Urothelium cell line (cell line): ENCODE data around the gene LAIR2.
A peak's percentile ranks its signal among the peaks of the same experiment; 100 is the strongest.

ENCODE experiments used
- DNase-seq: peaks from one replicate; pipeline ENCODE4 v3.0.0; 2011; ENCODE audit warnings: low spot score, mixed read lengths
- FAIRE-seq: peaks from 2 replicates; lab custom pipeline; 2011; peaks lifted over from hg19 to GRCh38; lab: Jason Lieb, UNC

LAIR2 gene

DNA sequence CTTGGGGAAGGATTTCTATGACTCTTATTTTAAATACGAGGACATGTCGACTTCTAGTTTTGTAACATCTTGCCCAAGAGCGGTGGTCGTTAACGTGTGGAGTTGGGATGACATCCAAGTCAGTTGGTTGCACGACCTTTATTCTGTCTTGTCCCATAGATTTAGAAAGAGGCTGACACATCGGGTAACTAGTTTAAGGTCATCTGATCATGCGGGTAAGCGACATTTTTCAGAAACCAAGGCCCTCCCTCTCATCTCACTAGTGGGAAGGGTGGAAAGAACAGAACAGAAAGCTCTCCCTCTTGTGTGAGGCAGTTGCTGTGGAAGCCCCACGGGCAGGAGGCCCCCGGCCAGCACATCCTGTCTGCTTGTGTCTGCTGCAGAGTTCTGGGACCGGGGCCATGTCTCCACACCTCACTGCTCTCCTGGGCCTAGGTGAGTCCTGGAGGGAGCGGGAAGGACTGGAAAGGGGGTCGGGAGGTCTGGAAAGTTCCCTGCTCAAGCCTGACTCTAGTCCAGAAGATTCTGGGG is at the start of gene LAIR2:
Gene LAIR2 (plus strand): TSS at position 314 of the 531 bp plus-strand sequence. CDS start 88 bp downstream, at position 402.
- DNase-seq: no peak

GRCh38 chr19:54453921-54454780 is 48.5 kb upstream of the LAIR2 start:
- no peak for DNase-seq
- FAIRE-seq: no peak

More for the DNA sequence above, at the start of gene LAIR2:
- FAIRE-seq: no peak

GRCh38 chr19:54454781-54455675 is 47.6 kb upstream of the LAIR2 start:
- DNase-seq (no peak), FAIRE-seq (no peak)

DNA sequence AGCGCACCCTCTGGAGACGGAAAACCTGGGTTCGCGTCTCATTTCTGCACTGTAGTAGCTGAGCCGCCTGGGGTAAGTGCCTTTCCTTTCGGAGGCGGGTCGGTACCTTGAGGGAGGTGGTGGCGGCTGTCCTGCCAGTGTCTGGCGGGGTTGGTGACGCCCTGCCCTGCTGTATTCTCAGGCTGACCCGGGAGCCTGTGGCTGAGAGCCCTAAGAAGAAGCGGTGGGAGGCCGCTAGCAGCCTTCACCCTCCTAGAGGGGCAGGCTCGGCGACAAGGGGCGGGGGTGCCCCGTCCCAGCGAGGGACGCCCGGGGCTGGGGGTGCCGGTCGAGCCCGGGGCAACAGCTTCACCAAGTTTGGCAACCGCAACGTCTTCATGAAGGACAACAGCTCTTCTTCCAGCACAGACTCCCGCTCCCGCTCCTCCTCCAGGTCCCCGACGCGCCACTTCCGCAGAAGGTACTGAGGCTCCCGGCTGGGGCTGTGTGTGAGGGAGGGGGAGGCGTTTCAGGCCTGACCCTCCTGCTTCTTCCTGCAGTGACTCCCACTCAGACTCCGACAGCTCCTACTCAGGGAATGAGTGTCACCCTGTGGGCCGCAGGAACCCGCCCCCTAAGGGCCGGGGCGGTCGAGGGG is 46.7 kb upstream of the LAIR2 start:
- DNase-seq: no peak
- no peak for FAIRE-seq

DNA sequence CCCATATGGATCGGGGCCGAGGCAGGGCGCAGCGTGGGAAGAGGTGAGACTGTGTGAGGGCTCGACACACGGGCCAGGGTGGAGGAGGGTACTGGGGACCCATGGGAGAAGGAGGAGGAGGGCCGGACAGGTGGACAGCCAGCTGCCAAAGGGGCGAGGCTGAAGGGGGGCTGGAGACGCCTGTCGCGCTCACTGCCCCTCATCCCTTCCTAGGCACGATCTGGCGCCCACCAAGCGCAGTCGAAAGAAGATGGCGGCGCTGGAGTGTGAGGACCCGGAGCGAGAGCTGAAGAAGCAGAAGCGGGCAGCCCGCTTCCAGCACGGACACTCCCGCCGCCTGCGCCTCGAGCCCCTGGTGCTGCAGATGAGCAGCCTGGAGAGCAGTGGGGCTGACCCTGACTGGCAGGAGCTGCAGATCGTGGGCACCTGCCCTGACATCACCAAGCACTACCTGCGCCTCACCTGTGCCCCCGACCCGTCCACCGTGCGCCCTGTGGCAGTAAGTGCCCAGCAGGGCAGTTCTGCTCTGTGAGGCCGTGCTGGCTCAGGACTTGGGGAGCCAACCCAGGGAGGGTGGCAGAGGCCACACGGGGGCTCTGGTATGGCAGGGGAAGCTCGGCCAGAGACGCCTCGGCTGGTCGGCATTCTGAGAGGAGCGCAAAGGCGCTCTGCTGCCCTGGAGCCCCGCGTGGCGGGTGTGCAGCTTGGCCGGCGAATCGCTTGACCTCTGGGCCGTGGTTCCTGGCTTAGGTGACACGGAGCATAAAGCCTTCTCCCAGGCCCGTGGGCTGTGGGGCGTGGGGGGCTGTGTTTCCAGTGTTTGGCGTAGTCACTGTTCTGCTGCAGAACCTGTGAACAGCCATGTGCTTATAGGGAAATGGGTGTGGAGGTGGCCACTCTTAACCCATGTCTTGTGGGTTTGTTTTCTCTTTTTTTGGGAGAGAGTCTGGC is 45.9 kb upstream of the LAIR2 start:
- no peak for DNase-seq
- FAIRE-seq: no peak

GRCh38 chr19:54457773-54458647 is 44.6 kb upstream of the LAIR2 start:
- DNase-seq (no peak), FAIRE-seq (no peak)

GRCh38 chr19:54458648-54459281 is 43.9 kb upstream of the LAIR2 start:
- FAIRE-seq: no peak
- DNase-seq: no peak

DNA sequence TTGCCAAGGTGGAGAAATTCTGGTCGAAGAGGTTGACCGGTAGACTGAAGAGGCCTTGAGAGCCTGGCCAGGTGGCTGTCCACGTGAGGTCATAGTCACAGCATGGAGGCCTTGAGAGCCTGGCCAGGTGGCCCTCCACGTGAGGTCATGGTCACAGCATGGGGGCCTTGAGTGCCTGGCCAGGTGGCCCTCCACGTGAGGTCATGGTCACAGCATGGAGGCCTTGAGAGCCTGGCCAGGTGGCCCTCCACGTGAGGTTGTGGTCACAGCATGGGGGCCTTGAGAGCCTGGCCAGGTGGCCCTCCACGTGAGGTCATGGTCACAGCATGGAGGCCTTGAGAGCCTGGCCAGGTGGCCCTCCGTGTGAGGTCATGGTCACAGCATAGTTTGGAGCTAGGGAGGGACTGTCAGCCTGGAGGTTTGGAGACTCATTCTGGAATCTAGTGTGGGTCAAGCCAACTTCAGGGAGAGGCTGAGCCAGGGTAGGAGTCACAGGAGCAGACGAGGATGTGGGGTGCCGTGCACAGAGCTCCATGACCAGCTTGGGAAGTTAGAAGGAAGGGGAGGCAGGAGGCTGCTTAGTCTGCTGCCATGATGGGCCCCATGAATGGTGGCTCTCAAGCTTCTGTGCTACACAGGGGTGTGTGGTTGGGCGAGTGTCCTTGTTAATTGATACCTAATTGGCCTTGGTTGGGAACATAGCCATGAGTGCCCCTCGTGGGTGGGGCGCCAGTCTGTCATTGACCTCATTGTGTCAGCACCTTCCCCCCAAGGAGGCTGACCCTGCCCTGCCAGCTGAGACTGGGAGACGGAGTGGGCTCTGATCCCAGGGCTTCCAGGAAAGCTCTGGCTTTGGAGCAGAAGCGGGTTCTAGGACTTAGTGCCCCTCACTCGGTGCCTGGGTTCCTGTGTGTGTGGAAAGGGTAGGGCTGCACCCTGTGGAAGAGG is 43.1 kb upstream of the LAIR2 start:
- FAIRE-seq (no peak), DNase-seq (no peak)

GRCh38 chr19:54460230-54461005 is 42.2 kb upstream of the LAIR2 start:
- DNase-seq (no peak), FAIRE-seq (no peak)

GRCh38 chr19:54461210-54461609 is 41.4 kb upstream of the LAIR2 start:
- DNase-seq: no peak
- no peak for FAIRE-seq

DNA sequence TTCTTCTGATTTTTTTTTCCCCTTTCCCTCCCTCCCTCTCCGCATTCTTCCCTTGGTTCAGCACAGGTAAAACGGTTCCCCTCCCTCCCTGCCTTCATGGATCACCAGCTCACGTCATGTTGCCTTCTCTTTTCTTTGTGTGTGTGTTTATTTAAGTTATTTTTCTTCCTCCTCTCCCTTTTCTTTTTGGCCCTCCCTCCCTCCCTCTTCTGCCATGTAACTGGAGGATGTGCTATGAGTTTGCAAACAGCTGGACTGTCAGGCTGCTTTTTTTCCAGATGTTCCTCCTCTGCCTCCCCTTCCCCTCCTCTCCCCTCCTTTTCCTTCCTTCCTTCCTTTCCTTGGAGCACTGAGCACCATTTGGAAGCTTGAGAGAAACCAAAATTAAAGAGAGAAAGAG is 41.0 kb upstream of the LAIR2 start:
- no peak for FAIRE-seq

DNA sequence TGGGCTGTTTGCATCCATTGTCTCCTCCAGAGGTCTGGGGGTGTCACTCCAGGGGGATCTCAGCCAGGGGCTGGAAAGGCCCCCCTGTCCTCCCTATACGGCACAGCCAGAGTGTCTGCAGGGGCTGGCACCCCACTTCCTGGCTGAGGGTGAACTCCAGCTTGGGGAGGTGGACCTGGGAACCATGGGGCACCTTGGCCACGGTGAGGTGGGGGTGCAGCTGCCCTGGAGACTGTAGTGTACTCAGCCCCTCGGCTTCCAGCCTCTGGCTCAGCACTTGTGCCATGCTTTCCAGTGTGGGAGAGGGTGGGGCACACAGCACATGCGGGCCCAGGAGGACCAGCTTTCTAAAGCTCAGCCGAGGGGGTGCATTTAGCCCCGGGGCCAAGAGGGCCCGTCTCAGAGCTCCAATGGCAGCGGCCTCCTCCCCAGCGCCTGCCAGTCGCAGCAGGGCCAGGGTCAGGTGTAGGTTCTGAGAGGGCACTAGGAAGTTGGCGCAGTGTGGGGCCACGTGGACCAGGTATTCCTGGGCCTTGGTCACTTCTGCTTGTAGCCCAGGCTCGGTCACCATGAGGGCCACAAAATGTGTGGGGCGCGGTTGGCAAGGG is 40.5 kb upstream of the LAIR2 start:
- no peak for DNase-seq
- FAIRE-seq: no peak

More for the DNA sequence above, 41.0 kb upstream of the LAIR2 start:
- DNase-seq: no peak

DNA sequence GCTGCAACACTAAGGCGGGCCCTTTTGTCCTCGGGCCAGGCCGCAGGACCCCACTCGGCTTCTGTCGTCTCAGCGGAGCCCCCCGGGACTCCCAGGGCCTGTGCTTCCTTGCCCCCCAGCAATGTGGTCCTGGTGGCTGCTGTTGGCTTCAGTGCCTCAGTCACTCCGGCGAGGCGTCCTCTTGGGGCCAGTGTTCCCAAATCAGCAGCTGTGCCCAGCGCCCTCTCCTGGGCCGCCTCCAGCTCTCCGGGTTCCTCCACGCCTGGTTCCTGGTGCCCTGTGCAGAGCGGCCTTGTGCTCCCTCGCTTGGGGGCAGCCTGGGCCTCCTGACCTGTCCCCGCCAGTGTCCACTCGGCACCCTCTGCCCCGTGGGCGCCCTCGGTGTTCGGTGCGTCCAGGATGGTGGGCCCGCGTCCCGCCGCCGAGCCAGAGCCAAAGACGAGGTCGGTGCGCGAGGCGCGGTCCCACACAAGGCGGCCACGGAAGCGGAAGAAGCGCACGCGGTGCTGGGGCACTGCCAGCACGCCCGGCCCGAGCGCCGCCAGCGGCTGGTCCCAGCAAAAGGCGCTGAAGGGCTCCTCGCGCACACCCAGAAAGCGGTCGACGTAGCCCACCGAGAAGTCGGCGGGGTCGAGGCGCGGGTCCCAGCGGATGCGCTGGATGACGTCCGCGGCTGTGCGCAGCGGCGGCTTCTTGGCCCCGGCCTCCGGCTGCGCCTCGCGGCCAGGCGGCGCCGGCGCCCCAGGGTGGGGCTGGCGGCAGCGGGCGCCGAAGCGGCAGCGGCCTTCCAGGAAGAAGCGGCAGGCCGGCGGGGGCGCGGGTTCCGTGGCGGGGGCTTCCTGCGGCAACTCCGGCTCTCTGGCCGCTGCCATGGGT is 39.7 kb upstream of the LAIR2 start:
- DNase-seq (no peak), FAIRE-seq (no peak)

DNA sequence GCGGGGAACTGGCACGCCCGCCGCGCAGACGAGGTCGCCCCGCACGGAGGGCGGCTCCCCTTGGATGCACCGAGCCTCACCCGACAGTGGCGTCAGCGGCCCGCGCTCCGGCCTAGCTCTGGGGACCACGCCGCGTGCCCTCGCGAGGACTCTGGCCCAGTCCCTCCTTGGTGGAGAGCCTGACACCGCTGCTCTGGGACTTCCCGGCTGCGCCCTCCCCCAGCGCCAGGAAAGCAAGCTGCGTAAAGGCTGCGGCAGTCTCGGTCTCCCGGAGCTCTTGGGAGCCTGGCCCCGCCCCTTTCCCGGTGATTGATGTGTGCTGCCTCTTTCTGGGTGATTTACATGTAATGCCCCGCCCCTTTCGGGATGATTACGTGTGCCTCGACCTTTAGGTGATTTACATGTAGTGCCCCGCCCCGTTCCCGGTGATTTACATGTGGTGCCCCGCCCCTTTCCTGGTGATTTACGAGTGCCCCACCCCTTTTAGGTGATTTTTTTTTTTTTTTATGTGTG is 39.0 kb upstream of the LAIR2 start, which contains the start of gene LENG9:
Gene LENG9 (minus strand): TSS at position 248 of the 513 bp plus-strand sequence. CDS start 252 bp downstream, outside the sequence.
- DNase-seq (peak; percentile 38), FAIRE-seq (no peak)
